HCT116 (cell line): ENCODE results near the gene FCHSD2. TPM values are rescaled to one million over a fixed set of nuclear protein-coding genes. Genes with fewer than 3 reads are reported as not detected.

Experiments
- ATAC-seq: fragments of 200-7000 bp; cut with Tn5 transposase; 2 replicates; pipeline ENCODE4 v1.9.1; 2020; ENCODE audit warnings: mild to moderate bottlenecking, moderate library complexity
- BruUV-seq: library from RNA; stranded (reverse); fragments of 400-500 nt; replicated peaks from 2 replicates; lab custom pipeline; 2021; lab: Mats Ljungman, UMichigan
- CTCF ChIA-PET: fragments of 300-600 bp; sonication (Branson Sonifier 250); formaldehyde crosslinking; loops from one replicate; lab custom pipeline; 2021; ENCODE audit warnings: antibody characterized with exemption; lab: Charles Lee
- POLR2A ChIA-PET: fragments of 300-600, 350-600 bp; sonication (Branson Sonifier 250); formaldehyde crosslinking; loops from one replicate; lab custom pipeline; 2021; ENCODE audit warnings: antibody characterized with exemption; lab: Charles Lee
- RAD21 ChIA-PET, 2 experiments: fragments of 300-600 bp; sonication (Branson Sonifier 250); formaldehyde crosslinking; loops; one replicate each; lab custom pipeline; 2023; ENCODE audit warnings: low total read pairs in 2 of 2; ENCODE audit not compliant: uncharacterized antibody in 2 of 2, unreplicated experiment in 2 of 2, low non-redundant PET in 1 of 2; lab: Charles Lee
- DNase-seq: peaks from one replicate; pipeline ENCODE4 v3.0.0-alpha.2; 2010; ENCODE audit warnings: low read depth, low spot score
- H2AFZ ChIP-seq: fragments of 200-600 bp; shearing (Covaris generic), sonication (generic); 2 replicates; pipeline ENCODE4 v1.6.1; 2017; ENCODE audit warnings: low read depth, mixed run types, mixed read lengths, antibody characterized with exemption, low read length; ENCODE audit not compliant: poor library complexity, severe bottlenecking
- H3K27ac ChIP-seq: 2 replicates; pipeline ENCODE4 v1.5.1; 2012; ENCODE audit warnings: low read depth, low read length
- H3K27me3 ChIP-seq: fragments of 200-600 bp; sonication (generic); 2 replicates; pipeline ENCODE4 v1.6.1; 2016; ENCODE audit warnings: mixed run types, low read length, mixed read lengths; ENCODE audit not compliant: insufficient read depth
- H3K36me3 ChIP-seq, 2 experiments: fragments of 200-500 bp in 1 of 2; fragments of 200-600 bp in 1 of 2; sonication (Bioruptor generic) in 1 of 2; sonication (generic) in 1 of 2; 2 replicates each; pipeline versions ENCODE4 v1.5.1 to v1.6.1; 2014 to 2016; ENCODE audit warnings: low read length in 2 of 2, inconsistent platforms in 1 of 2, mixed read lengths in 1 of 2, mixed run types in 1 of 2; ENCODE audit not compliant: insufficient read depth in 2 of 2, control insufficient read depth in 1 of 2
- H3K4me1 ChIP-seq, 2 experiments: fragments of 200-600 bp in 1 of 2; sonication (generic) in 1 of 2; 2 replicates each; pipeline versions ENCODE4 v1.5.1 to v1.6.1; 2012 to 2017; ENCODE audit warnings: low read length in 2 of 2, inconsistent platforms in 1 of 2, mild to moderate bottlenecking in 1 of 2, mixed read lengths in 1 of 2, mixed run types in 1 of 2, moderate library complexity in 1 of 2; ENCODE audit not compliant: insufficient read depth in 2 of 2, control insufficient read depth in 1 of 2
- H3K4me2 ChIP-seq: fragments of 200-600 bp; sonication (generic); 2 replicates; pipeline ENCODE4 v1.6.1; 2017; ENCODE audit warnings: mixed run types, low read length, mixed read lengths
- H3K4me3 ChIP-seq, 2 experiments: fragments of 200-600 bp in 1 of 2; sonication (generic) in 1 of 2; replicated peaks in 1 of 2; 2 replicates each; pipeline ENCODE4 v1.5.1; 2011 to 2016; ENCODE audit warnings: low read length in 2 of 2, control low read depth in 1 of 2, low read depth in 1 of 2, mild to moderate bottlenecking in 1 of 2, mixed read lengths in 1 of 2, mixed run types in 1 of 2
- H3K79me2 ChIP-seq: fragments of 200-600 bp; sonication (generic); 2 replicates; pipeline ENCODE4 v1.6.1; 2017; ENCODE audit warnings: mild to moderate bottlenecking, mixed run types, low read length, moderate library complexity, mixed read lengths; ENCODE audit not compliant: insufficient read depth
- H3K9ac ChIP-seq: fragments of 200-600 bp; sonication (generic); 2 replicates; pipeline ENCODE4 v1.6.1; 2016; ENCODE audit warnings: low read length, mixed read lengths
- H3K9me2 ChIP-seq: fragments of 200-600 bp; sonication (generic), shearing (Covaris generic); 2 replicates; pipeline ENCODE4 v1.6.1; 2017; ENCODE audit warnings: mixed run types, mild to moderate bottlenecking, moderate library complexity; ENCODE audit not compliant: insufficient read depth
- H3K9me3 ChIP-seq, 2 experiments: fragments of 200-500 bp in 1 of 2; fragments of 200-600 bp in 1 of 2; sonication (Bioruptor generic) in 1 of 2; sonication (generic) in 1 of 2; 2 replicates each; pipeline ENCODE4 v1.6.1; 2014 to 2017; ENCODE audit warnings: low read length in 2 of 2, mixed read lengths in 2 of 2, inconsistent platforms in 1 of 2, low read depth in 1 of 2, mild to moderate bottlenecking in 1 of 2, mixed run types in 1 of 2, moderate library complexity in 1 of 2; ENCODE audit not compliant: control insufficient read depth in 1 of 2, insufficient read depth in 1 of 2
- H4K20me1 ChIP-seq: fragments of 200-600 bp; sonication (generic), shearing (Covaris generic); 2 replicates; pipeline ENCODE4 v1.6.1; 2017; ENCODE audit warnings: mixed run types, mild to moderate bottlenecking, moderate library complexity; ENCODE audit not compliant: insufficient read depth
- CEBPB ChIP-seq: IDR thresholded peaks from 2 replicates; pipeline ENCODE4 v1.6.1; 2012; ENCODE audit warnings: low read depth
- EGR1 ChIP-seq: IDR thresholded peaks from 2 replicates; pipeline ENCODE4 v1.6.1; 2012; ENCODE audit warnings: low read depth
- EZH2 ChIP-seq: fragments of 200-600 bp; sonication (generic); IDR thresholded peaks from 2 replicates; pipeline ENCODE4 v1.6.1; 2017; ENCODE audit warnings: antibody characterized with exemption, mixed run types
- YY1 ChIP-seq: IDR thresholded peaks from 2 replicates; pipeline ENCODE4 v1.6.1; 2011; ENCODE audit warnings: low read length, low read depth, moderate library complexity, mild to moderate bottlenecking; ENCODE audit not compliant: insufficient replicate concordance; ENCODE audit errors: extremely low read depth
- ZFX ChIP-seq: fragments of 450-650 bp; IDR thresholded peaks from 2 replicates; pipeline ENCODE4 v1.6.1; 2017
- ZNF274 ChIP-seq: fragments of 200-500 bp; sonication (Bioruptor generic); IDR thresholded peaks from 2 replicates; pipeline ENCODE4 v1.6.1; 2014; ENCODE audit warnings: mild to moderate bottlenecking, low read depth, low read length, inconsistent platforms
- intact Hi-C: fragments of 100-400 bp; cut with micrococcal nuclease; formaldehyde crosslinking; loops from 2 replicates; pipeline ENCODE4 v1.10.0; 2022
- total RNA-seq: library from RNA; stranded (reverse); gene quantifications from one replicate; pipeline ENCODE4 v1.2.1, GENCODE V29; 2021; ENCODE audit not compliant: unreplicated experiment
- TF ChIP-seq, protein P1 (sequence below): IDR thresholded peaks from 2 replicates; pipeline ENCODE4 v1.6.1; 2012; ENCODE audit warnings: low read depth
- TF ChIP-seq, protein P2 (sequence below), 3 experiments: fragments of 200-600 bp in 1 of 3; sonication (generic) in 1 of 3; IDR thresholded peaks in 2 of 3; conservative IDR thresholded peaks in 1 of 3; 2 replicates each; pipeline ENCODE4 v1.5.1; 2012 to 2017; ENCODE audit warnings: low read depth in 2 of 3, low read length in 2 of 3, antibody characterized with exemption in 1 of 3, borderline replicate concordance in 1 of 3, control low read depth in 1 of 3, mild to moderate bottlenecking in 1 of 3, mixed read lengths in 1 of 3, mixed run types in 1 of 3, moderate library complexity in 1 of 3; ENCODE audit not compliant: insufficient read depth in 1 of 3

The FCHSD2 gene
- total RNA-seq, 1 experiment from 2014 or later = 15.0 TPM

DNA sequence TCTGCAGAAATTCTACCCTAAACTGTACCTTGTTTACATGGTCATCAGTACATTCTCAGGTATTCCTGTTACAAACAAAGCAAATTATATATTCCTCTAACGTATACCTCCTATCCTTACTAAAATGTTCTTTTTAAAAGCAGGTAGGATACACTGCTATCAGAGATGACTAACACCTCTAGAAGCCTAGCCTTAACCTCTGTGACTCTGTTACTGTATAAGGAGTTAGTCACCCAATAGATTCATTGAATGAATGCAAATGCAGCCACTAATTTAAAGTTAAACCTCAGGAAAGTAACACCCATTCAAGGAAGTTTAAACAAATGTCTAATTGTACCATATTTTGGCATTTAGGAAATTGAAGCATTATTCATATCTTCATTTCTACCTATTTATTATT is 82.2 kb downstream of the FCHSD2 start:
- Histone ChIP-seq H3K9me2 (no peaks in the 10 kb centered on the region), H3K36me3 (no peaks in the 10 kb centered on the region), H3K4me1 (no peaks in the 10 kb centered on the region), H4K20me1 (no peaks in the 10 kb centered on the region), H3K79me2 (no peaks in the 10 kb centered on the region), H2AFZ (no peak overlapping the region), H3K27ac (no peak overlapping the region), H3K27me3 (no peaks in the 10 kb centered on the region), H3K9ac (no peak overlapping the region), H3K4me2 (no peak overlapping the region), H3K4me3 (no peak overlapping the region), H3K9me3 (no peaks in the 10 kb centered on the region)
- no peak for ATAC-seq
- intact Hi-C loops = no loop called here
- RAD21 ChIA-PET = no interaction called here
- TF ChIP-seq EZH2 (no peak), ZNF274 (no peak), EGR1 (no peak), YY1 (no peak), ZFX (no peak), CEBPB (no peak)
- TF ChIP-seq, protein P1, sequence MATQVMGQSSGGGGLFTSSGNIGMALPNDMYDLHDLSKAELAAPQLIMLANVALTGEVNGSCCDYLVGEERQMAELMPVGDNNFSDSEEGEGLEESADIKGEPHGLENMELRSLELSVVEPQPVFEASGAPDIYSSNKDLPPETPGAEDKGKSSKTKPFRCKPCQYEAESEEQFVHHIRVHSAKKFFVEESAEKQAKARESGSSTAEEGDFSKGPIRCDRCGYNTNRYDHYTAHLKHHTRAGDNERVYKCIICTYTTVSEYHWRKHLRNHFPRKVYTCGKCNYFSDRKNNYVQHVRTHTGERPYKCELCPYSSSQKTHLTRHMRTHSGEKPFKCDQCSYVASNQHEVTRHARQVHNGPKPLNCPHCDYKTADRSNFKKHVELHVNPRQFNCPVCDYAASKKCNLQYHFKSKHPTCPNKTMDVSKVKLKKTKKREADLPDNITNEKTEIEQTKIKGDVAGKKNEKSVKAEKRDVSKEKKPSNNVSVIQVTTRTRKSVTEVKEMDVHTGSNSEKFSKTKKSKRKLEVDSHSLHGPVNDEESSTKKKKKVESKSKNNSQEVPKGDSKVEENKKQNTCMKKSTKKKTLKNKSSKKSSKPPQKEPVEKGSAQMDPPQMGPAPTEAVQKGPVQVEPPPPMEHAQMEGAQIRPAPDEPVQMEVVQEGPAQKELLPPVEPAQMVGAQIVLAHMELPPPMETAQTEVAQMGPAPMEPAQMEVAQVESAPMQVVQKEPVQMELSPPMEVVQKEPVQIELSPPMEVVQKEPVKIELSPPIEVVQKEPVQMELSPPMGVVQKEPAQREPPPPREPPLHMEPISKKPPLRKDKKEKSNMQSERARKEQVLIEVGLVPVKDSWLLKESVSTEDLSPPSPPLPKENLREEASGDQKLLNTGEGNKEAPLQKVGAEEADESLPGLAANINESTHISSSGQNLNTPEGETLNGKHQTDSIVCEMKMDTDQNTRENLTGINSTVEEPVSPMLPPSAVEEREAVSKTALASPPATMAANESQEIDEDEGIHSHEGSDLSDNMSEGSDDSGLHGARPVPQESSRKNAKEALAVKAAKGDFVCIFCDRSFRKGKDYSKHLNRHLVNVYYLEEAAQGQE = no peak
- TF ChIP-seq, protein P2, sequence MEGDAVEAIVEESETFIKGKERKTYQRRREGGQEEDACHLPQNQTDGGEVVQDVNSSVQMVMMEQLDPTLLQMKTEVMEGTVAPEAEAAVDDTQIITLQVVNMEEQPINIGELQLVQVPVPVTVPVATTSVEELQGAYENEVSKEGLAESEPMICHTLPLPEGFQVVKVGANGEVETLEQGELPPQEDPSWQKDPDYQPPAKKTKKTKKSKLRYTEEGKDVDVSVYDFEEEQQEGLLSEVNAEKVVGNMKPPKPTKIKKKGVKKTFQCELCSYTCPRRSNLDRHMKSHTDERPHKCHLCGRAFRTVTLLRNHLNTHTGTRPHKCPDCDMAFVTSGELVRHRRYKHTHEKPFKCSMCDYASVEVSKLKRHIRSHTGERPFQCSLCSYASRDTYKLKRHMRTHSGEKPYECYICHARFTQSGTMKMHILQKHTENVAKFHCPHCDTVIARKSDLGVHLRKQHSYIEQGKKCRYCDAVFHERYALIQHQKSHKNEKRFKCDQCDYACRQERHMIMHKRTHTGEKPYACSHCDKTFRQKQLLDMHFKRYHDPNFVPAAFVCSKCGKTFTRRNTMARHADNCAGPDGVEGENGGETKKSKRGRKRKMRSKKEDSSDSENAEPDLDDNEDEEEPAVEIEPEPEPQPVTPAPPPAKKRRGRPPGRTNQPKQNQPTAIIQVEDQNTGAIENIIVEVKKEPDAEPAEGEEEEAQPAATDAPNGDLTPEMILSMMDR (IDR thresholded peaks at IDR 0.05 in 2 of 3, conservative IDR thresholded peaks at IDR 0.05 in 1 of 3; ENCODE audit: borderline replicate concordance in 1 of 3, insufficient read depth in 1 of 3, low read depth in 2 of 3, low read length in 2 of 3) = no peak
- POLR2A ChIA-PET = no interaction called here
- DNase-seq = no peak
- CTCF ChIA-PET = no interaction called here
- no TSS peak for BruUV-seq
